Measurements from ENCODE around the gene PALMD. TPM values are rescaled to one million over a fixed set of nuclear protein-coding genes. Genes with fewer than 3 reads are reported as not detected.

PALMD gene
- polyA plus RNA-seq, 1 of the 3 experiments (the other 2 are of a cell fraction) = 1.8 TPM

DNA sequence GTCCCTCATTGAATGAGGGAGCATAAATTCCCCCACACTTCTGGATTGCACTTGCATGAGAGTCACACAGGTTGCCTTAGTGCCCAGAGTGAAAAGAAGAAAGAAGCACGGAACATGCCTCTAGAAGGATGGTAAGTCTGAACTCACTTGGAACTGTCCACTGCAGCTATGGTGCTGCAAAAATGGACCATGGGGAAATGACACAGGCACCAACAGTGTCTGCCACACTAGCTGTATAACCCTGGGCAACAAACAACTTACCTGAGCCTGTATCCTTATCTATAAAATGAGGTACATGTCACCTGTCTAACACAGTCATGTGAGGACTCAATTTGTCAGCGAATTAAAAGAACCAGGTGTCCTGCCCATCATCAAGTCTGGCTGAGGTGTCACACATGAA is 50.7 kb downstream of the PALMD start:
- peaks cover 4% of the 10 kb centered on the region for H3F3A ChIP-seq (replicated peaks; ENCODE audit: insufficient read depth)
- no peaks in the 10 kb centered on the region for H3K79me2 ChIP-seq (ENCODE audit: insufficient read depth)
- 58% methylated on average over 2 of the region's 2 CpGs for WGBS (ENCODE audit: low lambda C conversion rate)
- H3K4me2 ChIP-seq = no peak overlapping the region
- no peak overlapping the region for H2AFZ ChIP-seq (ENCODE audit: low read depth)
- H3K36me3 ChIP-seq (replicated peaks in 1 of 2; ENCODE audit: control insufficient read depth in 1 of 2, insufficient read depth in 2 of 2, low read length in 1 of 2) = peaks cover 0 to 11% of the 10 kb centered on the region in 2 experiments
- no peaks in the 10 kb centered on the region for H3K9me2 ChIP-seq
- no peaks in the 10 kb centered on the region for H3K9me3 ChIP-seq
- no peaks in the 10 kb centered on the region for H3K4me1 ChIP-seq (ENCODE audit: control insufficient read depth in 1 of 2, insufficient read depth in 2 of 2, low read depth in 1 of 2, low read length in 1 of 2)
- no peak for DNase-seq
- no peak overlapping the region for H3K9ac ChIP-seq
- no peak overlapping the region for H3K4me3 ChIP-seq (ENCODE audit: low read depth in 2 of 2, low read length in 1 of 2)
- no peaks in the 10 kb centered on the region for H4K20me1 ChIP-seq (ENCODE audit: insufficient read depth)
- CTCF ChIA-PET = interaction anchor here (1.8 to 4.0 kb wide), 2 partner anchors 11 kb away, joined by 7 to 22 read pairs; no protein-coding TSS in a partner anchor
- no peaks in the 10 kb centered on the region for H3K27me3 ChIP-seq (ENCODE audit: insufficient read depth)
- TF ChIP-seq FOSL2 (IDR thresholded peaks at IDR 0.05; ENCODE audit: borderline replicate concordance, low read depth) (no peak), SMC3 (IDR thresholded peaks at IDR 0.05; ENCODE audit: low read depth, low read length) (no peak), GABPA (IDR thresholded peaks at IDR 0.05; ENCODE audit: low read depth) (no peak), RCOR1 (IDR thresholded peaks at IDR 0.05; ENCODE audit: low read length) (no peak)
- TF ChIP-seq, protein P1, sequence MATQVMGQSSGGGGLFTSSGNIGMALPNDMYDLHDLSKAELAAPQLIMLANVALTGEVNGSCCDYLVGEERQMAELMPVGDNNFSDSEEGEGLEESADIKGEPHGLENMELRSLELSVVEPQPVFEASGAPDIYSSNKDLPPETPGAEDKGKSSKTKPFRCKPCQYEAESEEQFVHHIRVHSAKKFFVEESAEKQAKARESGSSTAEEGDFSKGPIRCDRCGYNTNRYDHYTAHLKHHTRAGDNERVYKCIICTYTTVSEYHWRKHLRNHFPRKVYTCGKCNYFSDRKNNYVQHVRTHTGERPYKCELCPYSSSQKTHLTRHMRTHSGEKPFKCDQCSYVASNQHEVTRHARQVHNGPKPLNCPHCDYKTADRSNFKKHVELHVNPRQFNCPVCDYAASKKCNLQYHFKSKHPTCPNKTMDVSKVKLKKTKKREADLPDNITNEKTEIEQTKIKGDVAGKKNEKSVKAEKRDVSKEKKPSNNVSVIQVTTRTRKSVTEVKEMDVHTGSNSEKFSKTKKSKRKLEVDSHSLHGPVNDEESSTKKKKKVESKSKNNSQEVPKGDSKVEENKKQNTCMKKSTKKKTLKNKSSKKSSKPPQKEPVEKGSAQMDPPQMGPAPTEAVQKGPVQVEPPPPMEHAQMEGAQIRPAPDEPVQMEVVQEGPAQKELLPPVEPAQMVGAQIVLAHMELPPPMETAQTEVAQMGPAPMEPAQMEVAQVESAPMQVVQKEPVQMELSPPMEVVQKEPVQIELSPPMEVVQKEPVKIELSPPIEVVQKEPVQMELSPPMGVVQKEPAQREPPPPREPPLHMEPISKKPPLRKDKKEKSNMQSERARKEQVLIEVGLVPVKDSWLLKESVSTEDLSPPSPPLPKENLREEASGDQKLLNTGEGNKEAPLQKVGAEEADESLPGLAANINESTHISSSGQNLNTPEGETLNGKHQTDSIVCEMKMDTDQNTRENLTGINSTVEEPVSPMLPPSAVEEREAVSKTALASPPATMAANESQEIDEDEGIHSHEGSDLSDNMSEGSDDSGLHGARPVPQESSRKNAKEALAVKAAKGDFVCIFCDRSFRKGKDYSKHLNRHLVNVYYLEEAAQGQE (IDR thresholded peaks at IDR 0.05; ENCODE audit: low read depth, low read length) = peak; percentile 87
- TF ChIP-seq, protein P2, sequence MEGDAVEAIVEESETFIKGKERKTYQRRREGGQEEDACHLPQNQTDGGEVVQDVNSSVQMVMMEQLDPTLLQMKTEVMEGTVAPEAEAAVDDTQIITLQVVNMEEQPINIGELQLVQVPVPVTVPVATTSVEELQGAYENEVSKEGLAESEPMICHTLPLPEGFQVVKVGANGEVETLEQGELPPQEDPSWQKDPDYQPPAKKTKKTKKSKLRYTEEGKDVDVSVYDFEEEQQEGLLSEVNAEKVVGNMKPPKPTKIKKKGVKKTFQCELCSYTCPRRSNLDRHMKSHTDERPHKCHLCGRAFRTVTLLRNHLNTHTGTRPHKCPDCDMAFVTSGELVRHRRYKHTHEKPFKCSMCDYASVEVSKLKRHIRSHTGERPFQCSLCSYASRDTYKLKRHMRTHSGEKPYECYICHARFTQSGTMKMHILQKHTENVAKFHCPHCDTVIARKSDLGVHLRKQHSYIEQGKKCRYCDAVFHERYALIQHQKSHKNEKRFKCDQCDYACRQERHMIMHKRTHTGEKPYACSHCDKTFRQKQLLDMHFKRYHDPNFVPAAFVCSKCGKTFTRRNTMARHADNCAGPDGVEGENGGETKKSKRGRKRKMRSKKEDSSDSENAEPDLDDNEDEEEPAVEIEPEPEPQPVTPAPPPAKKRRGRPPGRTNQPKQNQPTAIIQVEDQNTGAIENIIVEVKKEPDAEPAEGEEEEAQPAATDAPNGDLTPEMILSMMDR (IDR thresholded peaks at IDR 0.05) = no peak
- TF ChIP-seq, protein P3, sequence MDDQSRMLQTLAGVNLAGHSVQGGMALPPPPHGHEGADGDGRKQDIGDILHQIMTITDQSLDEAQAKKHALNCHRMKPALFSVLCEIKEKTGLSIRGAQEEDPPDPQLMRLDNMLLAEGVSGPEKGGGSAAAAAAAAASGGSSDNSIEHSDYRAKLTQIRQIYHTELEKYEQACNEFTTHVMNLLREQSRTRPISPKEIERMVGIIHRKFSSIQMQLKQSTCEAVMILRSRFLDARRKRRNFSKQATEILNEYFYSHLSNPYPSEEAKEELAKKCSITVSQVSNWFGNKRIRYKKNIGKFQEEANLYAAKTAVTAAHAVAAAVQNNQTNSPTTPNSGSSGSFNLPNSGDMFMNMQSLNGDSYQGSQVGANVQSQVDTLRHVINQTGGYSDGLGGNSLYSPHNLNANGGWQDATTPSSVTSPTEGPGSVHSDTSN (IDR thresholded peaks at IDR 0.05) = no peak
- POLR2A ChIA-PET = no interaction called here
- H3K27ac ChIP-seq (ENCODE audit: low read depth in 2 of 2, low read length in 1 of 2) = no peak overlapping the region

DNA sequence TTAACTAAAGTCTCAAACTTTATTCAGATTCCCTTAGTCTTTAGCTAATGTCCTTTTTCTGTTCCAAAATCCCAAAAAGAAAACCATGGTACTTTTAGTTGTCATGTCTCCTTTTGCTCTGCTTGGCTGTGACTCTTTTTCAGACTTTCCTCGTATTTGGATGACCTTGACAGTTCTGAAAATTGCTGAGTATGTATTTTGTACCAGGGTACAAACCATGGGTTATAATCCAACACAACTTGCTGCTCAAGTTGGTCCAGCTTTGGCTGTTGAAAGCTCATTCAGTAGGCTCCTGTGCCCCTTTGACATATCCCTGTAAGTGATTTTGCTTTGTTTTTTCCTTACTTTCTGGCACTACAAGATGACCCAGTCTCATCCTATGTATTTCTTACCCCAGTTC is 51.7 kb downstream of the PALMD start:
- no peak for DNase-seq
- Histone ChIP-seq H3K27me3 (ENCODE audit: insufficient read depth) (no peaks in the 10 kb centered on the region), H3K36me3 (replicated peaks in 1 of 2; ENCODE audit: control insufficient read depth in 1 of 2, insufficient read depth in 2 of 2, low read length in 1 of 2) (peaks cover 0 to 11% of the 10 kb centered on the region in 2 experiments), H3K79me2 (ENCODE audit: insufficient read depth) (no peaks in the 10 kb centered on the region), H3F3A (replicated peaks; ENCODE audit: insufficient read depth) (peaks cover 7% of the 10 kb centered on the region), H2AFZ (ENCODE audit: low read depth) (no peak overlapping the region), H3K9me2 (no peaks in the 10 kb centered on the region), H3K9ac (no peak overlapping the region), H3K4me1 (ENCODE audit: control insufficient read depth in 1 of 2, insufficient read depth in 2 of 2, low read depth in 1 of 2, low read length in 1 of 2) (no peaks in the 10 kb centered on the region), H3K4me2 (no peak overlapping the region), H3K9me3 (no peaks in the 10 kb centered on the region), H3K27ac (ENCODE audit: low read depth in 2 of 2, low read length in 1 of 2) (no peak overlapping the region), H4K20me1 (ENCODE audit: insufficient read depth) (no peaks in the 10 kb centered on the region), H3K4me3 (ENCODE audit: low read depth in 2 of 2, low read length in 1 of 2) (no peak overlapping the region)
- no peak for TF ChIP-seq EP300 (IDR thresholded peaks at IDR 0.05; ENCODE audit: borderline replicate concordance in 1 of 2, low read depth in 1 of 2, low read length in 1 of 2)
- TF ChIP-seq MXI1 (IDR thresholded peaks at IDR 0.05; ENCODE audit: low read depth, low read length) = no peak
- TF ChIP-seq NRF1 (IDR thresholded peaks at IDR 0.05; ENCODE audit: low read depth, low read length) = no peak
- TF ChIP-seq, protein P2 (IDR thresholded peaks at IDR 0.05) = no peak
- TF ChIP-seq SIN3A (IDR thresholded peaks at IDR 0.05; ENCODE audit: borderline replicate concordance, low read depth, low read length) = no peak
- TF ChIP-seq, protein P4, sequence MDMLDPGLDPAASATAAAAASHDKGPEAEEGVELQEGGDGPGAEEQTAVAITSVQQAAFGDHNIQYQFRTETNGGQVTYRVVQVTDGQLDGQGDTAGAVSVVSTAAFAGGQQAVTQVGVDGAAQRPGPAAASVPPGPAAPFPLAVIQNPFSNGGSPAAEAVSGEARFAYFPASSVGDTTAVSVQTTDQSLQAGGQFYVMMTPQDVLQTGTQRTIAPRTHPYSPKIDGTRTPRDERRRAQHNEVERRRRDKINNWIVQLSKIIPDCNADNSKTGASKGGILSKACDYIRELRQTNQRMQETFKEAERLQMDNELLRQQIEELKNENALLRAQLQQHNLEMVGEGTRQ (IDR thresholded peaks at IDR 0.05; ENCODE audit: borderline replicate concordance, low read depth, low read length) = no peak
- TF ChIP-seq, protein P5, sequence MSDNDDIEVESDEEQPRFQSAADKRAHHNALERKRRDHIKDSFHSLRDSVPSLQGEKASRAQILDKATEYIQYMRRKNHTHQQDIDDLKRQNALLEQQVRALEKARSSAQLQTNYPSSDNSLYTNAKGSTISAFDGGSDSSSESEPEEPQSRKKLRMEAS (IDR thresholded peaks at IDR 0.05; ENCODE audit: low read depth) = no peak
- TF ChIP-seq, protein P3 (IDR thresholded peaks at IDR 0.05) = no peak
- TF ChIP-seq TEAD4 (IDR thresholded peaks at IDR 0.05; ENCODE audit: borderline replicate concordance, insufficient read depth) = no peak
- TF ChIP-seq ELF1 (IDR thresholded peaks at IDR 0.05) = no peak
- ChIA-PET CTCF (no interaction called here), POLR2A (no interaction called here)
- 67% methylated on average over 1 of the region's 1 CpG for WGBS (ENCODE audit: low lambda C conversion rate)
